Spleen (tissue), 11 donors: Measurements from ENCODE around the gene RBBP8. TPM values are rescaled to one million over a fixed set of nuclear protein-coding genes. Genes with fewer than 3 reads are reported as not detected.
A peak's percentile ranks its signal among the peaks of the same experiment; 100 is the strongest.

ENCODE experiments used
- DNase-seq: peaks from one replicate; pipeline ENCODE4 v3.0.0-alpha.2; 2020
- H3K27ac ChIP-seq, 8 donors: fragments of 200-600 bp; sonication (generic) in 7 of 8; 1 replicate in 4 of 8; 2 replicates in 4 of 8; pipeline versions ENCODE4 v1.5.0 to v1.8.0; 2016 to 2021; ENCODE audit warnings: inconsistent platforms in 4 of 8, mild to moderate bottlenecking in 4 of 8, moderate library complexity in 1 of 8
- H3K27me3 ChIP-seq, 7 donors: fragments of 200-600 bp; sonication (generic) in 6 of 7; replicated peaks in 1 of 7; 1 replicate in 4 of 7; 2 replicates in 3 of 7; pipeline versions ENCODE4 v1.5.0 to v1.8.0; 2016 to 2021; ENCODE audit warnings: inconsistent platforms in 3 of 7, mild to moderate bottlenecking in 1 of 7
- H3K36me3 ChIP-seq, 6 donors: fragments of 200-600 bp; sonication (generic) in 5 of 6; 1 replicate in 4 of 6; 2 replicates in 2 of 6; pipeline versions ENCODE4 v1.5.0 to v1.8.0; 2016 to 2021; ENCODE audit warnings: inconsistent platforms in 2 of 6
- H3K4me1 ChIP-seq, 6 donors: fragments of 200-600 bp; sonication (generic) in 5 of 6; 1 replicate in 3 of 6; 2 replicates in 3 of 6; pipeline versions ENCODE4 v1.5.0 to v1.8.0; 2016 to 2021; ENCODE audit warnings: inconsistent platforms in 3 of 6
- H3K4me3 ChIP-seq, 8 donors: fragments of 200-600 bp; sonication (generic) in 7 of 8; 1 replicate in 4 of 8; 2 replicates in 4 of 8; pipeline versions ENCODE4 v1.5.0 to v1.8.0; 2016 to 2021; ENCODE audit warnings: inconsistent platforms in 4 of 8, mild to moderate bottlenecking in 4 of 8, moderate library complexity in 2 of 8
- H3K9me3 ChIP-seq, 8 donors: fragments of 200-600 bp; sonication (generic) in 7 of 8; 1 replicate in 4 of 8; 2 replicates in 4 of 8; pipeline versions ENCODE4 v1.5.0 to v1.8.0; 2016 to 2021; ENCODE audit warnings: inconsistent platforms in 4 of 8
- POLR2A ChIP-seq, 3 donors: fragments of 450-650 bp; IDR thresholded peaks; one replicate each; pipeline ENCODE4 v1.5.1; 2017; ENCODE audit warnings: antibody characterized with exemption in 3 of 3, mild to moderate bottlenecking in 1 of 3
- POLR2AphosphoS5 ChIP-seq, 3 donors: sonication (generic); formaldehyde crosslinking; IDR thresholded peaks; one replicate each; pipeline ENCODE4 v1.5.1; 2017; ENCODE audit warnings: antibody characterized with exemption in 3 of 3
- WGBS, 5 donors: extraction: QIAGEN DNeasy Blood & Tissue Kit in 3 of 5; methylation state at CpG; one replicate each; pipeline versions ENCODE4 v1.1.5 to v1.1.7; 2013 to 2018; 5-methylcytosine and 5-hydroxymethylcytosine counted together
- intact Hi-C: fragments of 100-400 bp; cut with DNase I; formaldehyde crosslinking; loops from one replicate; pipeline ENCODE4 v1.15.0; 2023; ENCODE audit warnings: low total_unique reads
- polyA plus RNA-seq, 3 donors: library from polyadenylated mRNA; stranded (reverse); fragments of 200-250 nt; gene quantifications; one replicate each; pipeline ENCODE4 v1.2.1, GENCODE V29; 2013
- total RNA-seq, 7 donors: library from RNA; depleted of rRNA in 3 of 7; stranded (reverse); fragments of >200 nt in 3 of 7; fragmentation: NEBNext Ultra II Directional in 4 of 7; extraction: Animal tissue kit (Norgen Biotek cat#: 25700) in 4 of 7; gene quantifications; one replicate each; pipeline versions ENCODE4 v1.1.0 to v1.2.1, GENCODE V29; 2016 to 2021
- TF ChIP-seq, protein P1 (sequence below), 11 experiments: fragments of 200-600 bp in 7 of 11; fragments of 450-650 bp in 4 of 11; sonication (generic) in 4 of 11; IDR thresholded peaks in 8 of 11; conservative IDR thresholded peaks in 3 of 11; 1 replicate in 7 of 11; 2 replicates in 4 of 11; pipeline versions ENCODE4 v1.4.0 to v1.8.0; 2016 to 2021; ENCODE audit warnings: antibody characterized with exemption in 11 of 11, inconsistent platforms in 4 of 11, mild to moderate bottlenecking in 1 of 11
- donor health status: healthy with polysubstance abuse.
- donor health status: DM: no; HTN: no; CAD: no; lungs with moderate emphysema.
- donor health status: DM: no; HTN: no; CAD: no.
- donor health status: Bipolar disorder and iron deficiency.
- donor health status: healthy.
- donor health status: DM: no; HTN: no; CAD: no.
- donor health status: DM: yes; HTN: yes; CAD: no.

RBBP8 gene
- total and polyA plus RNA-seq, 10 donors, result 10.6 to 21.4 (median 16.4) TPM

DNA sequence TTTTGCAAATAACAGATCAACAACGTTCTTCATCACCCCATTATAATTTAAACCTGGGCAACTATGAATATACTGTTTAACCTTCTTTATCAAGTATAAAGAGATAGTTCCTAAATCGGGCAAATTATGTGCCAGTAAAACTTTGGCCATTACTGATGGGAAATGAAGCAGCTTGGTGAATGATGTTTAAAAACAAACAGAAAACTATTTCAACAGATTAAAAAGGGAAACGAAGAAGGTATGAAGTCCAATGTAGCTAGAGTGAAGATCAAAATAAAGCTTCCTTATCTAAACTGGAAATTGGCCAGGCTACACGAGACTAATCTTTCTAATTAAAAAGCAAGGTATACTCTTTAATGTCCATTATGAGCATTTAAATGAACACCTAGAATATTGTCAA lies 6.7 kb upstream of the RBBP8 start:
- Histone ChIP-seq H3K4me3 (no peak overlapping the region), H3K27me3 (no peaks in the 10 kb centered on the region), H3K4me1 (no peaks in the 10 kb centered on the region), H3K9me3 (no peaks in the 10 kb centered on the region), H3K27ac (no peak overlapping the region), H3K36me3 (no peaks in the 10 kb centered on the region)
- 80 to 91% (median 82%) methylated on average over 4 of the region's 4 CpGs for WGBS, 5 donors
- no peak for DNase-seq
- no peak for TF ChIP-seq POLR2AphosphoS5 (IDR thresholded peaks at IDR 0.05)
- TF ChIP-seq, protein P1, sequence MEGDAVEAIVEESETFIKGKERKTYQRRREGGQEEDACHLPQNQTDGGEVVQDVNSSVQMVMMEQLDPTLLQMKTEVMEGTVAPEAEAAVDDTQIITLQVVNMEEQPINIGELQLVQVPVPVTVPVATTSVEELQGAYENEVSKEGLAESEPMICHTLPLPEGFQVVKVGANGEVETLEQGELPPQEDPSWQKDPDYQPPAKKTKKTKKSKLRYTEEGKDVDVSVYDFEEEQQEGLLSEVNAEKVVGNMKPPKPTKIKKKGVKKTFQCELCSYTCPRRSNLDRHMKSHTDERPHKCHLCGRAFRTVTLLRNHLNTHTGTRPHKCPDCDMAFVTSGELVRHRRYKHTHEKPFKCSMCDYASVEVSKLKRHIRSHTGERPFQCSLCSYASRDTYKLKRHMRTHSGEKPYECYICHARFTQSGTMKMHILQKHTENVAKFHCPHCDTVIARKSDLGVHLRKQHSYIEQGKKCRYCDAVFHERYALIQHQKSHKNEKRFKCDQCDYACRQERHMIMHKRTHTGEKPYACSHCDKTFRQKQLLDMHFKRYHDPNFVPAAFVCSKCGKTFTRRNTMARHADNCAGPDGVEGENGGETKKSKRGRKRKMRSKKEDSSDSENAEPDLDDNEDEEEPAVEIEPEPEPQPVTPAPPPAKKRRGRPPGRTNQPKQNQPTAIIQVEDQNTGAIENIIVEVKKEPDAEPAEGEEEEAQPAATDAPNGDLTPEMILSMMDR (IDR thresholded peaks at IDR 0.05 in 8 of 11, conservative IDR thresholded peaks at IDR 0.05 in 3 of 11), result no peak
- no peak for TF ChIP-seq POLR2A (IDR thresholded peaks at IDR 0.05)
- intact Hi-C loops, result loop anchor here (10.0 kb wide), 1 partner anchor 58 kb away; no protein-coding TSS in a partner anchor

DNA sequence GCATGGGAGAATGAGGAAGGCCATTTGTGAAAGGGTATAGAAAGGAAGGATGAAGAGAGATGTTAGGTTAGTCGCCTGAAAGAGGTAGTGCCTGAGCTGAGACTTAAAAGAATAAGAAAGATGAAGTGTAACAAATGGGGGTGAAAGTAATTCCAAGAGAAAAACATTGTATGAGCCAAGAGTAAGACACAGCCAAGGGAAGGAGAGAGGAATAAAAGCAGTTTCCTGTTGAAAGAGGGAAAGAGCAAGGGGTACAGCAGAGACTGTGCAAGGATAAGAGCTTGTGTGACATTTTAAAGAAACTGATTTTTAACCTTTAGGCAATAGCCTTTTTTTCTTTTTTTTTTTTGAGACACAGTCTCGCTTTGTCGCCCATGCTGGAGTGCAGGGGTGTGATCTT lies 4.8 kb upstream of the RBBP8 start:
- no peak for DNase-seq

DNA sequence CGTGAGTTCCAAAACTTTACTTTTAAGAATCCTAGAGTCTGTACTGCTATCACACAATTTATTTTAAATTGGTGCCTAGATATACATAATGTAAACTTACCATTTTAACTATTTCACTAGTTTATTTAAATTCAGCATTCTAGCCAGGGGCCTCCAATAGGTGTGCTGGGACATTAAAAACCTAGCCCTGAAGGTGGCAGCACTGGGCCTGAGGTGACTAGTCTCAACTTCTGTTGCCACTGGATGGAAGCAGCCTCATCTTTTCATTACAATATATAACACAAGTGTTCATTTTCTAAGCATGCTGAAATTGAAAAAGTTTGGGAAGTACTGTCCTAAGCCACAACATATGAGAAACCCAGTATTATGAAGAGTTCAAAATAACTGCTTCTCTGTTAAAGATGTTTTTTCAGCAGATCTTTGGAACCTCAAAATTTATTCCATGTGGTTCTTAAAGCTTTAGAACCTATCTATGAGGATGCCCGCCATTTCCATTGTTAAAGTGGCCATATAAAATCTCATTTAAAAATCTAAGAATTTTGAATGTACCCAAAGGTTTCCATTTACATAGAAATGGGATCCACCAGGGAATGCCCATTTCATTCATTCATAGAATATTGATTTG lies 2.9 kb upstream of the RBBP8 start:
- H3K27me3 ChIP-seq, result no peaks in the 10 kb centered on the region
- H3K27ac ChIP-seq, result no peak overlapping the region
- TF ChIP-seq, protein P1 (IDR thresholded peaks at IDR 0.05 in 8 of 11, conservative IDR thresholded peaks at IDR 0.05 in 3 of 11), result peak in 10 of 11 experiments; percentile 42 to 83 (median 78)
- TF ChIP-seq POLR2A (IDR thresholded peaks at IDR 0.05) (no peak), POLR2AphosphoS5 (IDR thresholded peaks at IDR 0.05) (no peak)
- no peaks in the 10 kb centered on the region for H3K36me3 ChIP-seq
- peak; percentile 89 for DNase-seq
- H3K4me1 ChIP-seq, result peaks cover 7 to 24% (median 18%) of the 10 kb centered on the region in 6 donors
- H3K4me3 ChIP-seq, result no peak overlapping the region
- 85 to 95% (median 90%) methylated on average over 2 of the region's 2 CpGs for WGBS, 5 donors
- H3K9me3 ChIP-seq, result no peaks in the 10 kb centered on the region
- intact Hi-C loops, result no loop called here

More for the DNA sequence above, 4.8 kb upstream of the RBBP8 start:
- Histone ChIP-seq H3K27ac (no peak overlapping the region), H3K9me3 (no peaks in the 10 kb centered on the region), H3K4me1 (peaks cover 0 to 10% (median 8%) of the 10 kb centered on the region in 6 donors), H3K36me3 (no peaks in the 10 kb centered on the region), H3K4me3 (no peak overlapping the region), H3K27me3 (no peaks in the 10 kb centered on the region)
- 80 to 100% (median 90%) methylated on average over 3 of the region's 3 CpGs for WGBS, 5 donors
- intact Hi-C loops, result loop anchor here (10.0 kb wide), 1 partner anchor 56 kb away; no protein-coding TSS in a partner anchor
- no peak for TF ChIP-seq POLR2AphosphoS5 (IDR thresholded peaks at IDR 0.05)
- no peak for TF ChIP-seq POLR2A (IDR thresholded peaks at IDR 0.05)
- TF ChIP-seq, protein P1 (IDR thresholded peaks at IDR 0.05 in 8 of 11, conservative IDR thresholded peaks at IDR 0.05 in 3 of 11), result no peak

DNA sequence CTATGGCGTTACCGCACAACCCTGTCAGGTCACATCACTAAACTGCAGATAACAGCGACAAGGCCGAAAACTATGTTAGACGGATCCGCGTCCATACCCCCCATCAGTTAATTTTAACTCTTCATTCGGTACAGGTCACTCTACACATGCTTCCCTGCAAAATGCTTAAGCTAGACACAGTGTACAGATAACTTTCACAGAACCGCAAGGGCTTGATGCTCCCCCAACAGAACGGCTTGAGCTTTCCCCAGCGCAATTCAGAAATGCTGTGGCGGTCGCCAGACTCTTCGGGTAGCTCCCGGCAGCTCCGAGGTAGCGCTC lies 283 bp upstream of the RBBP8 start:
- Histone ChIP-seq H3K9me3 (no peaks in the 10 kb centered on the region), H3K4me3 (peak overlapping the region; percentile 65 to 95 (median 78)), H3K36me3 (peaks cover 0 to 5% (median 0%) of the 10 kb centered on the region in 6 donors), H3K27me3 (no peaks in the 10 kb centered on the region), H3K27ac (peak overlapping the region; percentile 93 to 99 (median 98)), H3K4me1 (peaks cover 7 to 30% (median 18%) of the 10 kb centered on the region in 6 donors)
- no peak for DNase-seq
- WGBS, 5 donors, result 1 to 2% (median 2%) methylated on average over 10 to 17 of the region's 17 CpGs
- intact Hi-C loops, result no loop called here
- TF ChIP-seq POLR2A (IDR thresholded peaks at IDR 0.05) (no peak), POLR2AphosphoS5 (IDR thresholded peaks at IDR 0.05) (no peak)
- TF ChIP-seq, protein P1 (IDR thresholded peaks at IDR 0.05 in 8 of 11, conservative IDR thresholded peaks at IDR 0.05 in 3 of 11), result no peak
